Spleen (tissue), 11 donors: Measurements from ENCODE around the gene BLOC1S5. TPM values are rescaled to one million over a fixed set of nuclear protein-coding genes. Genes with fewer than 3 reads are reported as not detected.

Experiments
- DNase-seq: peaks from one replicate; pipeline ENCODE4 v3.0.0-alpha.2; 2020
- H3K27ac ChIP-seq, 8 donors: fragments of 200-600 bp; sonication (generic) in 7 of 8; 1 replicate in 4 of 8; 2 replicates in 4 of 8; pipeline versions ENCODE4 v1.5.0 to v1.8.0; 2016 to 2021; ENCODE audit warnings: inconsistent platforms in 4 of 8, mild to moderate bottlenecking in 4 of 8, moderate library complexity in 1 of 8
- H3K27me3 ChIP-seq, 7 donors: fragments of 200-600 bp; sonication (generic) in 6 of 7; replicated peaks in 1 of 7; 1 replicate in 4 of 7; 2 replicates in 3 of 7; pipeline versions ENCODE4 v1.5.0 to v1.8.0; 2016 to 2021; ENCODE audit warnings: inconsistent platforms in 3 of 7, mild to moderate bottlenecking in 1 of 7
- H3K36me3 ChIP-seq, 6 donors: fragments of 200-600 bp; sonication (generic) in 5 of 6; 1 replicate in 4 of 6; 2 replicates in 2 of 6; pipeline versions ENCODE4 v1.5.0 to v1.8.0; 2016 to 2021; ENCODE audit warnings: inconsistent platforms in 2 of 6
- H3K4me1 ChIP-seq, 6 donors: fragments of 200-600 bp; sonication (generic) in 5 of 6; 1 replicate in 3 of 6; 2 replicates in 3 of 6; pipeline versions ENCODE4 v1.5.0 to v1.8.0; 2016 to 2021; ENCODE audit warnings: inconsistent platforms in 3 of 6
- H3K4me3 ChIP-seq, 8 donors: fragments of 200-600 bp; sonication (generic) in 7 of 8; 1 replicate in 4 of 8; 2 replicates in 4 of 8; pipeline versions ENCODE4 v1.5.0 to v1.8.0; 2016 to 2021; ENCODE audit warnings: inconsistent platforms in 4 of 8, mild to moderate bottlenecking in 4 of 8, moderate library complexity in 2 of 8
- H3K9me3 ChIP-seq, 8 donors: fragments of 200-600 bp; sonication (generic) in 7 of 8; 1 replicate in 4 of 8; 2 replicates in 4 of 8; pipeline versions ENCODE4 v1.5.0 to v1.8.0; 2016 to 2021; ENCODE audit warnings: inconsistent platforms in 4 of 8
- POLR2A ChIP-seq, 3 donors: fragments of 450-650 bp; IDR thresholded peaks; one replicate each; pipeline ENCODE4 v1.5.1; 2017; ENCODE audit warnings: antibody characterized with exemption in 3 of 3, mild to moderate bottlenecking in 1 of 3
- POLR2AphosphoS5 ChIP-seq, 3 donors: sonication (generic); formaldehyde crosslinking; IDR thresholded peaks; one replicate each; pipeline ENCODE4 v1.5.1; 2017; ENCODE audit warnings: antibody characterized with exemption in 3 of 3
- WGBS, 5 donors: extraction: QIAGEN DNeasy Blood & Tissue Kit in 3 of 5; methylation state at CpG; one replicate each; pipeline versions ENCODE4 v1.1.5 to v1.1.7; 2013 to 2018; 5-methylcytosine and 5-hydroxymethylcytosine counted together
- intact Hi-C: fragments of 100-400 bp; cut with DNase I; formaldehyde crosslinking; loops from one replicate; pipeline ENCODE4 v1.15.0; 2023; ENCODE audit warnings: low total_unique reads
- polyA plus RNA-seq, 3 donors: library from polyadenylated mRNA; stranded (reverse); fragments of 200-250 nt; gene quantifications; one replicate each; pipeline ENCODE4 v1.2.1, GENCODE V29; 2013
- total RNA-seq, 7 donors: library from RNA; depleted of rRNA in 3 of 7; stranded (reverse); fragments of >200 nt in 3 of 7; fragmentation: NEBNext Ultra II Directional in 4 of 7; extraction: Animal tissue kit (Norgen Biotek cat#: 25700) in 4 of 7; gene quantifications; one replicate each; pipeline versions ENCODE4 v1.1.0 to v1.2.1, GENCODE V29; 2016 to 2021
- TF ChIP-seq, protein P1 (sequence below), 11 experiments: fragments of 200-600 bp in 7 of 11; fragments of 450-650 bp in 4 of 11; sonication (generic) in 4 of 11; IDR thresholded peaks in 8 of 11; conservative IDR thresholded peaks in 3 of 11; 1 replicate in 7 of 11; 2 replicates in 4 of 11; pipeline versions ENCODE4 v1.4.0 to v1.8.0; 2016 to 2021; ENCODE audit warnings: antibody characterized with exemption in 11 of 11, inconsistent platforms in 4 of 11, mild to moderate bottlenecking in 1 of 11
- donor health status: healthy with polysubstance abuse.
- donor health status: DM: no; HTN: no; CAD: no; lungs with moderate emphysema.
- donor health status: DM: no; HTN: no; CAD: no.
- donor health status: Bipolar disorder and iron deficiency.
- donor health status: healthy.
- donor health status: DM: no; HTN: no; CAD: no.
- donor health status: DM: yes; HTN: yes; CAD: no.

BLOC1S5 gene
- total and polyA plus RNA-seq, 10 donors, result 6.6 to 18.0 (median 13.6) TPM

DNA sequence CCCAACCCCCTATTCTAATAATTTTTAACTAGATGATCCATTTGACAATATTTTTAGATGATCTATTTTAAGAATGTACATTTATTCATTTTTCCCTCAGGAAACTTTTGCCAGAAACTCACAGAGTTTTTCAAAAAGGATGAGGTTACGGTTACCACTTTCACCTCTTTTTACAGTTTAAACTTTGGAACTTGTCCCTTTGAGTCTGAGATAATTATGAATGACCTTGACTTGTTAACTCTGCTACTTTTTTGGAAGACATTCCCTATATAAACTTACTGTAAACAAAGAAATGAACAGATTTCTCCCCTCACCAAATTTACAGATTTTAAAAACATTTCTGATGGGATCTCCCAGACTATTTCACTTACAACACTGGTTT, 18.4 kb upstream of the BLOC1S5 start:
- no peak for DNase-seq
- no peaks in the 10 kb centered on the region for H3K9me3 ChIP-seq
- TF ChIP-seq, protein P1, sequence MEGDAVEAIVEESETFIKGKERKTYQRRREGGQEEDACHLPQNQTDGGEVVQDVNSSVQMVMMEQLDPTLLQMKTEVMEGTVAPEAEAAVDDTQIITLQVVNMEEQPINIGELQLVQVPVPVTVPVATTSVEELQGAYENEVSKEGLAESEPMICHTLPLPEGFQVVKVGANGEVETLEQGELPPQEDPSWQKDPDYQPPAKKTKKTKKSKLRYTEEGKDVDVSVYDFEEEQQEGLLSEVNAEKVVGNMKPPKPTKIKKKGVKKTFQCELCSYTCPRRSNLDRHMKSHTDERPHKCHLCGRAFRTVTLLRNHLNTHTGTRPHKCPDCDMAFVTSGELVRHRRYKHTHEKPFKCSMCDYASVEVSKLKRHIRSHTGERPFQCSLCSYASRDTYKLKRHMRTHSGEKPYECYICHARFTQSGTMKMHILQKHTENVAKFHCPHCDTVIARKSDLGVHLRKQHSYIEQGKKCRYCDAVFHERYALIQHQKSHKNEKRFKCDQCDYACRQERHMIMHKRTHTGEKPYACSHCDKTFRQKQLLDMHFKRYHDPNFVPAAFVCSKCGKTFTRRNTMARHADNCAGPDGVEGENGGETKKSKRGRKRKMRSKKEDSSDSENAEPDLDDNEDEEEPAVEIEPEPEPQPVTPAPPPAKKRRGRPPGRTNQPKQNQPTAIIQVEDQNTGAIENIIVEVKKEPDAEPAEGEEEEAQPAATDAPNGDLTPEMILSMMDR (IDR thresholded peaks at IDR 0.05 in 8 of 11, conservative IDR thresholded peaks at IDR 0.05 in 3 of 11), result no peak
- TF ChIP-seq POLR2AphosphoS5 (IDR thresholded peaks at IDR 0.05) (no peak), POLR2A (IDR thresholded peaks at IDR 0.05) (no peak)
- WGBS, 5 donors, result 74 to 81% (median 79%) methylated on average over 1 of the region's 1 CpG
- H3K4me1 ChIP-seq, result peaks cover 0 to 42% (median 3%) of the 10 kb centered on the region in 6 donors
- peaks cover 0 to 78% (median 14%) of the 10 kb centered on the region in 6 donors for H3K36me3 ChIP-seq
- no peaks in the 10 kb centered on the region for H3K27me3 ChIP-seq
- H3K4me3 ChIP-seq, result no peak overlapping the region
- H3K27ac ChIP-seq, result peak overlapping the region in 6 of 8 donors; percentile 2 to 62 (median 38)
- intact Hi-C loops, result no loop called here

DNA sequence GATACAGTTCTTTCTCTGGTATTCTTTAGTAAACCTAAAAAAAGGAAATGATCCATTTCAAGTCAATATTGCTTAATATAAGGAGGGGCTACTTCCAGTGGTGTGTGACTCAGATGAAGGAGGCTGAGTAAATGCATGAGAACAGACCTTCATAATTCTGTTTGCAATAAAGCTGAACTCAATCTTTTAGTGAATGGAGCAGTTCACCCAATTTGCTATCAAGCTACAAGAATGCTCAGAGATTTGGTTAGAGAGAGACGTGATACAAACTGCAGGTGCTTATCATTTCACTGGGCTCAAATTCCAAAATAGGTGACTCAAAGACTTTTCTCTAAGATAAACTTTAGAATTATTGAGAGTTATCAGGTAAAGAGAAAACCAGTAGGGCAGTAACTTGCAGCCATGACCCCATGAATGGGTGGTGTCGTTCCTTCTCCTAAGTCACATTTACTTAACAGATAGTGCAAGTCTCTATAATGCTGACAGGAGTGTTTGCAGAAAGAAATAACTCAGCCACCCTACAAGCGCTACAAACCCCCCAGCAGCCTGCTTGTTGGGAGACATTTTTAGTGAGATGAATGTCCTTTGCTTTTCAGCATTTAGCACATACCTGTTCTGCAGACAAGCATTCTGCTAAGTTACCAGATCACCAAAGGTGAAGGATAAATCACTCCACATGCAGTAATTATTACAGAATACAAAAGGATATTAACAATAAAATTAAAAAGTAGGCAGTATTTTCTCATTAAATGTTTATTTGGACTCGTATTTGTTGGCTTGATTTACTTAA, 16.4 kb upstream of the BLOC1S5 start:
- WGBS, 5 donors, result 66 to 90% (median 68%) methylated on average over 4 of the region's 4 CpGs
- no peak for TF ChIP-seq POLR2A (IDR thresholded peaks at IDR 0.05)
- no peak for TF ChIP-seq POLR2AphosphoS5 (IDR thresholded peaks at IDR 0.05)
- Histone ChIP-seq H3K27ac (peak overlapping the region in 6 of 8 donors; percentile 24 to 70 (median 57)), H3K4me3 (no peak overlapping the region), H3K27me3 (no peaks in the 10 kb centered on the region), H3K9me3 (no peaks in the 10 kb centered on the region), H3K36me3 (peaks cover 0 to 58% (median 0%) of the 10 kb centered on the region in 6 donors), H3K4me1 (peaks cover 0 to 44% (median 3%) of the 10 kb centered on the region in 6 donors)
- intact Hi-C loops, result no loop called here
- no peak for DNase-seq

DNA sequence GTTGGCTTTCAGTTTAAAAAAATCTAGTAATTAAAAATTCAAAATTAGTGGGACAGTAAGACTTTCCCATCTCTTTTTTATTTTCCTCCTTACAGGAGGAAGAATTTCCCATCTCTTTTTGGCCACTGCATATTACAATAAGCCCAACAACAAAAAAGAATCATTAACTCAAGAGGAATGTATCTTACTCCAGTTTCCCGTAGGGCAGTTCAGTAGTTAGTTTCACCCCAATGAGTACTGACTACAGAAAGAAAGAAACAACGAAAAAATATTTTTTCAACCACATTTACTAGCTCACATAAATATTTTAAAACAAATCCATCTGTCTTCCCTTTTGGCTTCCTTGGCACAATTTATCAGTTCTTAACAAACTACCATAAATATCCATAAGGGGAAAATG, 14.9 kb upstream of the BLOC1S5 start:
- Histone ChIP-seq H3K4me3 (no peak overlapping the region), H3K27me3 (no peaks in the 10 kb centered on the region), H3K4me1 (peaks cover 0 to 42% (median 3%) of the 10 kb centered on the region in 6 donors), H3K9me3 (no peaks in the 10 kb centered on the region), H3K27ac (no peak overlapping the region), H3K36me3 (peaks cover 0 to 48% (median 0%) of the 10 kb centered on the region in 6 donors)
- no peak for DNase-seq
- intact Hi-C loops, result no loop called here
- TF ChIP-seq POLR2A (IDR thresholded peaks at IDR 0.05) (no peak), POLR2AphosphoS5 (IDR thresholded peaks at IDR 0.05) (no peak)
- TF ChIP-seq, protein P1 (IDR thresholded peaks at IDR 0.05 in 8 of 11, conservative IDR thresholded peaks at IDR 0.05 in 3 of 11), result no peak
- WGBS, 5 donors, result 94 to 96% (median 95%) methylated on average over 2 of the region's 2 CpGs

DNA sequence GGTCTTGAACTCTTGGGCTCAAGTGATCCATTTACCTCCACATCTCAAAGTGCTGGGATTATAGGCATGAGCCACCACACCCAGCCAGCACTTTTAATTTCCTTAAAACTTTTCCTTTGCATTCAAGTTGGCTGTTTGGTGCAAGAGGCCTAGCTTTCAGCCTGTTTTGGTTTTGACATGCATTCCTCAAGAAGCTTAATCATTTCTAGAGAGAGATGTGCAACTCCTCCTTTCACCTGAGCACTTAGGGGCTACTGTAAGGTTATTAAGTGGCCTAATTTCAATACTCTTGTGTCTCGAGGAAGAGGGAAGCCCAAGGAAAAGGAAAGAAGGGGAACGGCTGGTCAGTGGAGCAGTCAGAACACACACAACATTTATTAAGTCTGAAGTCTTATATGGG, 13.8 kb upstream of the BLOC1S5 start:
- DNase-seq, result no peak
- Histone ChIP-seq H3K4me1 (peaks cover 0 to 35% (median 3%) of the 10 kb centered on the region in 6 donors), H3K27me3 (no peaks in the 10 kb centered on the region), H3K4me3 (no peak overlapping the region), H3K27ac (no peak overlapping the region), H3K9me3 (no peaks in the 10 kb centered on the region), H3K36me3 (peaks cover 0 to 36% (median 0%) of the 10 kb centered on the region in 6 donors)
- intact Hi-C loops, result no loop called here
- TF ChIP-seq POLR2A (IDR thresholded peaks at IDR 0.05), result no peak
- TF ChIP-seq POLR2AphosphoS5 (IDR thresholded peaks at IDR 0.05), result no peak
- TF ChIP-seq, protein P1 (IDR thresholded peaks at IDR 0.05 in 8 of 11, conservative IDR thresholded peaks at IDR 0.05 in 3 of 11), result no peak
- 49 to 86% (median 72%) methylated on average over 2 of the region's 2 CpGs for WGBS, 5 donors
